ENCODE results near the gene CEACAM20.
"Not testable (repeated sequence)": the region's sequence is repeated elsewhere in the genome, so short reads cannot be mapped to it uniquely, and the experiment has no call there.

CEACAM20 gene

GRCh38 chr19:44529536-44529935 is at the start of gene CEACAM20:
Gene CEACAM20, minus strand, starts transcription at chr19:44529675. Its CDS starts 166 bp downstream, at chr19:44529509.
- no peak for DNase-seq (ENCODE audit: low read depth in 1 of 2, low spot score in 1 of 2)

GRCh38 chr19:44577566-44577874 is 48.0 kb upstream of the CEACAM20 start:
- DNase-seq (ENCODE audit: low read depth in 1 of 2, low spot score in 1 of 2), result no peak

GRCh38 chr19:44576843-44577565 is 47.5 kb upstream of the CEACAM20 start:
- no peak for DNase-seq (ENCODE audit: low read depth in 1 of 2, low spot score in 1 of 2)

DNA sequence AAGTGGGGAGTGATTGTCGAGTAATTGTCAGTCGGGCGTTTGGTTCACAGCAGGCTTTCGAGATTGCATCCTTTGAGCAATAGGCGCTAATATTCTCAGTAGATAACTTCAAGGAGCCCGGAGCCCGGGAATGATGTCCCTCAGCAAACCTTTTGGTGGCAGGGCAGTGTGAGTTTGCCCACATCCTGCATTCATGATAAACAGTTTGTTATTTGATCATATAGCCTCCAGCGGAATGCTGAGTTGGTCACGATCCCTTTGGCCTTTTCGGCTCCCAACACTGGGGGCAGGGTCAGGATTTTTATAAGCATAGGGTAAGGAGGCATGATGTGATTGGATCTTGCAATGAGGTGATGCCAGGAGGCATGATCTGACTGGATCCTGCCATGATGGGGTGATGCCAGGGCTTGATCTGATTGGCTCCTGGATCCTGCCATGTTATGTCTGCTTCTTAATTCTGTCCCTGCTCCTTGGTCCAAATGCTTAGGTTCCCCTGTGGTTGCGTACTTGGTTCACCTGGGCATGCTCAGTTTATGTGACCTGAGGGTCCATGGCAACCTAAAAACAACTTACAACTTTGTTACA is 45.7 kb upstream of the CEACAM20 start:
- DNase-seq (ENCODE audit: low read depth in 1 of 2, low spot score in 1 of 2), result no peak

DNA sequence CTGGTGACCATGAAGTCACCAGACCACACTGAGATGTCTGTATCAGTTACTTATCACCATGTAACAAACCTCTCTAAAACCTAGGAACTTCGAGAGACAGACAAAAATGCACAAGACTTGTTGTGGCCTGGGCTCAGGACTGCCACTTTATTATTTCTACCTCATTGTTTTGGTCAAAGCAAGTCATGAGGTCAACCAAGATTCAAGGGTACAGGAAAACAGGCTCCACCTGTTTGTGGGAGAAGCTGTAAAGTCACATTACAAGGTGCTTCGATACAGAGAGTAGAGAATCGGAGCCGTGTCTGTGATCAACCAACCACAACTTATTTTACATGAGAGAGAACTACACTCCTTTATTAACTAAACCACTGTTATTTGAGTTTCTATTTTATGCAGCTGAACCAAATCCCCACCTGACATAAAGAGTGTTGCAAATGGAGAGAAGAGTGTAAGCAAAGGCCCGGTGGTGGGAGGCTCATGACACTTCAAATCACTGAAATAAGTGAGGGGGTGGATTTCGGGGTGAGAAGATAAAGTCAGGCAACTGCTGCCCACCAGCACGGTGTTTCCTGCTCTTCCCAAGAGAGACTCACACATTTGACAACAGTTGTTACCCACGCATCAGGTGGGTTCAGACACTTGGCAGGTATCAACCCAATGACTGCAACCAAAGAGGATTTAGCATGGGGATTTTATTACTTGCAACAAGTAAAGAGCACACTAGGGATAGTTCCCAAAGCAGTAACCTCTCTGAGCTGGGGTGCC is 44.9 kb upstream of the CEACAM20 start:
- no peak for DNase-seq (ENCODE audit: low read depth in 1 of 2, low spot score in 1 of 2)

DNA sequence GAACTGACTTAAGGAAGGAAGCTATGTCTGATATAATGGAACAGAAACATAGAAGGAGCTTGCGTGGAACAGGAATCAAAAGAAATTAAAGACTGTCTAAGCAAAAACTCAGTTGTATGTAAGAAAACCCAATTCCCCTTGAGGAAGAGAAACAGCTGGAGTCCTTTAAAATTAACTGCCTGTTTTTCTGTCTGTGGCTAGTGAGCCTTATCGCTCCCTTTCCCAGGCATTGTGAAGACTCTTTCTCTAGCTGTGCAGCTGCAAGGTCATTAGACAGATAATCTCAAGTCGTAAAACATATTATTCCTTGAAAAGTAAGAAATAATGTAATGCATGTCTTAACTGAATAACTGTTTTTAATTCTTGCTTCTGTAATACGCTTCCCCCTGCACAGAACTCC is 44.2 kb upstream of the CEACAM20 start:
- no peak for DNase-seq (ENCODE audit: low read depth in 1 of 2, low spot score in 1 of 2)

GRCh38 chr19:44573183-44573582 is 43.7 kb upstream of the CEACAM20 start:
- DNase-seq (ENCODE audit: low read depth in 1 of 2, low spot score in 1 of 2), result no peak

DNA sequence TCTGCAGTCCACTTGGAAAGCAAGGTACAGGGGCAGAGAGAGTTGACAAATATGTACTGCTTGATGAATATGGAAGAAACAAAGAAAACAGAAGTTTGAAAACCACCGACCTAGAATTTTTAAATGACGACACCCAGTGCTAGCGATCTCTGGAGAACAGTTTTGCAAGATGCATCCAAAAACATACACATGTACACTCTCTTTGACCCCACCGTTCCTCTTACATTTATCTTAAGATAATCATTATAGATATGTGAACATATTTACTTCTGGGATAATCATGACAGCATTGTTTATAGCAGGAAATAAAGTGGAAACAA is 43.1 kb upstream of the CEACAM20 start:
- DNase-seq (ENCODE audit: low read depth in 1 of 2, low spot score in 1 of 2), result no peak

DNA sequence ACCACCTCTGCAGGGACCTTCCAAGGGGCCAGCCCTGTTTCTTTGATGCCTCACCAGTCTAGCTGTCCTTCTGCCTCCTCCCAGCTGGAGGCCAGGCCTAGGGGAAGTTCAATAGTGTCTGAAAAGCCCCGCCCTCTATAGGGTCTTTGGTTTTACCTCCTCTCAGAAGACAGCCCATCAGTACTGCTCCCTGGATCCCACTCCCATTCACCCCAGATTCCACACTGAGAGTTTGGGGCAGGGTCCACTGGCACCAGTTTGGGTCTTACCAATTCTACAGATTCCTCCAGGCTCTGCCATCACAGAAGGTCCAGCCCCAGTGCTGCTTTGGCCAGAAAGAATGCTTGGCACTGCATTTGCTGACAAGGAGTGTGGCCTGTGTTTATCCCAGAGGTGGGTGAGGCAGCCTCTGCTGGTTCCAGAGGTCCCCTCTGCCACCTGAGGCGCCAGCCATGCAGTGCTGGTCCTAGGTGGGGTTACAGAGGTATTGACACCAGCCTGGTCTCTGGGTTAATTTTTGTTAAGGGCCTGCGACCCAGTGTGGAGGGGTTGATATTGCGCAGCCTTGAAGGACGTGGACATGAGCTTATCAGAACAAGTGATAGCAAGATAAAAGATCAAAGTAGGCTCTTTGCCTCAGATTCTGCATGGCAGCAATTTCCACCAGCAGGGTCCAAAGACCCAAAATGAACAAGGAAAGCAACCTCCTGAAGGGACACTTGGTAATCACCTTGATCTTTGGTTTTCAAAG is 42.5 kb upstream of the CEACAM20 start:
- no peak for DNase-seq (ENCODE audit: low read depth in 1 of 2, low spot score in 1 of 2)

DNA sequence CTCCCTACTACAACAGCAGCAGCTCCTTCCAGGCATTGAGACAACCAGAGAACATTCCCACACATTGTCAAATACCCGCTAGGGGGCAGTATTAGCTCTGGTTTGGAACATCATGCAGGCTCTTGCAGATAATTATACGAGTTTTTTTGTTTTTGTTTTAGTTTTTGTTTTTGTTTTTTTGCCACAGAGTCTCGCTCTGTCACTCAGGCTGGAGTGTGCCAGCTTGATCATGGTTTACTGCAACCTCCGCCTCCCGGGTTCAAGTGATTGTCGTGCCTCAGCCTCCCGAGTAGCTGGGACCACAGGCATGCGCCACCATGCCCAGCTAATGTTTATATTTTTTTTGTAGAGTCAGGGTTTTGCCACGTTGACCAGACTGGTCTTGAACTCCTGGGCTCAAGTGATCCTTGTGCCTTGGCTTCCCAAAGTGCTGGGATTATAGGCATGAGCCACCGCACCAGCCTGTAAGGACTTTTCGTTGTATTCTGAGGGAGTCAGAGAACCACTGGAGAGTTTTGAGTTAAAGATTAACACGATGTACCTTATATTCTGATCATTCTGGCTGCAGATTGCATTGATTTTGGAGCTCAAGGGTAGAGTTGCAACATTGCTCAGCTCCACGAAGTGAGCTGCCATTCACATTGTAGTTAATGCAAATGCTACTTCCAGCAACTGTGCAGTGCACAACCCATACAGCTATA is 41.7 kb upstream of the CEACAM20 start:
- no peak for DNase-seq (ENCODE audit: low read depth in 1 of 2, low spot score in 1 of 2)

GRCh38 chr19:44570603-44570983 is 41.1 kb upstream of the CEACAM20 start:
- no peak for DNase-seq (ENCODE audit: low read depth in 1 of 2, low spot score in 1 of 2)

DNA sequence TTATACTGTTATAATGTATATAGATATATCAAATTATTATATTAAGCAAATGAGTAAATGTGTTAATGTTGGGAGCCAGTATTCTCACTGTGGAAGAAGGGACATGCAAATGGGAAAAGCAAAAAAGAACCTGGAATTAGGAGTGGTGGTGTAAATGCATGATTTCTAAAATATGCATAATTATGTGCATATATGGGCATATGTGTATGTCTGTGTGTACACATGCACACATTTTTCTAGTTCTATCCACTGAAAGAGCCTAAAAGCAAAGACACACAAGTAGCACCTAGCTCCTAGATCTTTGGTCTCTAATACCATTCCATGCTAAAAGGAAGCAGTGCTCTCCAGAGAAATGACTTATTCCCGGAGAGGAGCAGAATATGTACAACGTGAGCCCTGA is 38.3 kb upstream of the CEACAM20 start:
- no peak for DNase-seq (ENCODE audit: low read depth in 1 of 2, low spot score in 1 of 2)

- no peak for DNase-seq (ENCODE audit: low read depth in 1 of 2, low spot score in 1 of 2)
These were observed 37.5 kb upstream of the CEACAM20 start for GRCh38 chr19:44566984-44567383.

DNA sequence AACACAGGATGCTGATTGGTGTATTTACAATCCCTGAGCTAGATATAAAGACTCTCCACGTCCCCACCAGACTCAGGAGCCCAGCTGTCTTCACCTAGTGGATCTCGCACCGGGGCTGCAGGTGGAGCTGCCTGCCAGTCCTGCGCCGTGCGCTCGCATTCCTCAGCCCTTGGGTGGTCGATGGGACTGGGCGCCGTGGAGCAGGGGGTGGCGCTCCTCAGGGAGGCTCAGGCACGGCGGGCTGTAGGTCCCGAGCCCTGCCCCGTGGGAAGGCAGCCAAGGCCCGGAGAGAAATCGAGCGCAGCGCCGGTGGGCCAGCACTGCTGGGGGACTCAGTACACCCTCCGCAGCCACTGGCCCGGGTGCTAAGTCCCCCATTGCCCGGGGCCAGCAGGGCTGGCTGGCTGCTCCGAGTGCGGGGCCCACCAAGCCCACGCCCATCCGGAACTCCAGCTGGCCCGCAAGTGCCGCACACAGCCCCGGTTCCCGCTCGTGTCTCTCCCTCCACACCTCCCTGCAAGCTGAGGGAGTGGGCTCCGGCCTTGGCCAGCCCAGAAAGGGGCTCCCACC is 33.7 kb upstream of the CEACAM20 start:
- DNase-seq (ENCODE audit: low read depth in 1 of 2, low spot score in 1 of 2), result not testable (repeated sequence)

DNA sequence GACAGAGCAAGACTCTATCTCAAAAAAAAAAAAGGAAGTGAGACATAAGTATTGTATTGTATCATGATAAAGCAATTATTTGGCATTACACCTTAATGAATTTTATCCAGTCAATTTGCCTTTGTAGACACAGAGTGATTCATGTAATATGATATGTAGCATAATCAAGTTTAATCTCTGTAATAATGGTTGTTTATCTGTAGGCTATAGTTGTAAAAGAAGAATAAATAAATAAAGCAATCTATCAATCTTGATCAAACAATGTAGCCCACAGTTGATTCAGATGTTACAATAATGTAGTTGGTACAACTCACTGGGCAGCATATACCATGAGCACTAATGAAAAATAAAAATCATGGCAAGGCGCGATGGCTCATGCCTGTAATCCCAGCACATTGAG is 28.5 kb upstream of the CEACAM20 start:
- DNase-seq (ENCODE audit: low read depth in 1 of 2, low spot score in 1 of 2), result no peak

- DNase-seq (ENCODE audit: low read depth in 1 of 2, low spot score in 1 of 2), result no peak
These were observed 25.3 kb upstream of the CEACAM20 start for GRCh38 chr19:44554641-44555246.

DNA sequence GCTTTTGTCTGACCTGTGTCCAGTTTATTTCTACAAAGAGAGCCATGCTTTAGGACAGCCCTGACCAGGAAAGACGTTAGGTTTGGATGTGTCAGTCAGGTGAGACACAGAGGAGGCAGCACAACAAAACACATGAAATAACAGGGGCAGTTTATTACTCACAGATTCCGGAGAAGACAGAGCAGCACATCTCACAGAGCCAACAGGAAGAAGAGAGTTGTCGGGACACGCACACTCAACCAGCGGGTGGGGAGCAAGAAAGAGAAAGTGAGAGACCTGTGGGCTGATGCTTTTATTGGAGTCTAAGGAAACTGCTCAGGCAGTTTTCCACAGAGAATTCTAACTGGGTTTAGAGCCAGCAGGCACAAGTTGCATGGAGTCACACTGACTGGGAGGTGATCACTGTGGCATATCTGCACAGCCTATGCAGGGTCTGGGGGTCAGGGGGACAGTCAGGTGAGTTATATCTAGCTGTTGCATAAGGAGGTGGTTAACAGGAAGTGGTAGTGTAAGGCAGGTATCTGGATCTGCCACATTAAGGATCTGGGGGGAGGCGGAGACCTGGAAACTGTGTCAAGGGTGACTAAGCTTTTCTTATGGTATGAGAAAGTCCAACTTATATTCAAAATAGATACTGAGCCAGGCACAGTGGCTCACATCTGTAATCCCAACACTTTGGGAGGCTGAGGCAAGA is 24.1 kb upstream of the CEACAM20 start:
- no peak for DNase-seq (ENCODE audit: low read depth in 1 of 2, low spot score in 1 of 2)

DNA sequence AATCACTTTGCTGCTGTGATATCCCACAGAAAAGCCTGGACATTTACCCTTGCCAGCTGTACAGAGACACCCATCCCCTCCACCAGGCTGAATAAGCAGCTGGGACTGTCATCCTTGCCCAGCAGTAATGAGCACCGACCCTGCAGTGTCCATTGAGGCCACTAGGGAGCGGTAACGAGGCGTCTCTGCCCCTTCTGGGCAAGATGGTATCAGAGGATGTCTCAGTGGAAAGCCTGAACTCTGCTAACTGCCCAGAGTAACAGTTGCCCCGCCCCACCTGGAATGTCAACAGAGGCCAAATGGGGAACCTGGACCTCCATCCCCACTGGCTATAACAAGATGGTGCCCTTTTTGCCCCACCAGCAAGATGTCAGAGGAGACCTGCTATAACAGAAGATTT is 22.8 kb upstream of the CEACAM20 start:
- no peak for DNase-seq (ENCODE audit: low read depth in 1 of 2, low spot score in 1 of 2)

DNA sequence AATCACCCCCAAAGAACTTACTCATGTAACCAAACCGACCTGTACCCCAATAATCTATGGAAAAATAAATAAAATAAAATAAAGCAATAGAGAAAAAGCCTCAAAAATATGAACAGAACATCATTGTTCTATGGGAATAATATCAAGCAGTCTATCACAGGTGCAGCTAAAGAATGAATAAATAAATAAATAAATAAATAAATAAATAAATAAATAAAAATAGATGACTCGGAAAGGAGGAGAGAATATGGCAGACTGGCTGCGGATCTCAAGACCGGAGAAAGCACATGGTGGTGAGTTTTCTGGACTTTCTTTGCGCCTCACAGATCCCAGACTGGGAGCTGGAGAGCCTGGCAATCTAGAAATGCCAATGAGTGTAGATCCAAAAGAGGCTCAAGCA is 22.4 kb upstream of the CEACAM20 start:
- no peak for DNase-seq (ENCODE audit: low read depth in 1 of 2, low spot score in 1 of 2)

DNA sequence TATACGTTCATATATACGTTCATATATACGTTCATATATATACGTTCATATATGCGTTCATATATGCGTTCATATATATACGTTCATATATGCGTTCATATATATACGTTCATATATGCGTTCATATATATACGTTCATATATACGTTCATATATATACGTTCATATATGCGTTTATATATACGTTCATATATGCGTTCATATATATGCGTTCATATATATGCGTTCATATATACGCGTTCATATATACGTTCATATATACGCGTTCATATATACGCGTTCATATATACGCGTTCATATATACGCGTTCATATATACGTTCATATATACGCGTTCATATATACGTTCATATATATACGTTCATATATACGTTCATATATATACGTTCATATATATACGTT is 21.5 kb upstream of the CEACAM20 start:
- DNase-seq (ENCODE audit: low read depth in 1 of 2, low spot score in 1 of 2), result not testable (repeated sequence)
